Glomerular visceral epithelial cell (primary cell): ENCODE data around the gene MTUS2.
"Not testable (repeated sequence)": the region's sequence is repeated elsewhere in the genome, so short reads cannot be mapped to it uniquely, and the experiment has no call there.

Source experiments
- DNase-seq: peaks from one replicate; pipeline ENCODE4 v3.0.0-alpha.2; 2016; ENCODE audit errors: extremely low spot score

Gene MTUS2

GRCh38 chr13:29164116-29164515, 344.0 kb downstream of the MTUS2 start:
- no peak for DNase-seq

GRCh38 chr13:29165216-29165615, 345.1 kb downstream of the MTUS2 start:
- DNase-seq: no peak

GRCh38 chr13:29165840-29166239, 345.7 kb downstream of the MTUS2 start:
- no peak for DNase-seq

- DNase-seq: no peak
These were observed 350.4 kb downstream of the MTUS2 start for GRCh38 chr13:29170436-29171082.

GRCh38 chr13:29171244-29171643, 351.1 kb downstream of the MTUS2 start:
- no peak for DNase-seq

- no peak for DNase-seq
These were observed 354.0 kb downstream of the MTUS2 start for GRCh38 chr13:29174093-29174492.

GRCh38 chr13:29175250-29175873, 355.2 kb downstream of the MTUS2 start:
- DNase-seq: no peak

GRCh38 chr13:29180055-29180454, 359.9 kb downstream of the MTUS2 start:
- no peak for DNase-seq

- no peak for DNase-seq
These were observed 362.1 kb downstream of the MTUS2 start for GRCh38 chr13:29182216-29182615.

GRCh38 chr13:29185926-29186325, 365.8 kb downstream of the MTUS2 start:
- DNase-seq: no peak

- DNase-seq: no peak
These were observed 367.4 kb downstream of the MTUS2 start for GRCh38 chr13:29187584-29187983.

GRCh38 chr13:29190298-29190697, 370.2 kb downstream of the MTUS2 start:
- no peak for DNase-seq

- DNase-seq: no peak
These were observed 372.9 kb downstream of the MTUS2 start for GRCh38 chr13:29193083-29193482.

GRCh38 chr13:29195456-29195855, 375.3 kb downstream of the MTUS2 start:
- DNase-seq: no peak

- no peak for DNase-seq
These were observed 376.4 kb downstream of the MTUS2 start for GRCh38 chr13:29196409-29197074.

- DNase-seq: not testable (repeated sequence)
These were observed 382.6 kb downstream of the MTUS2 start for GRCh38 chr13:29202753-29203152.

- DNase-seq: no peak
These were observed 384.5 kb downstream of the MTUS2 start for GRCh38 chr13:29204651-29205050.

- no peak for DNase-seq
These were observed 390.5 kb downstream of the MTUS2 start for GRCh38 chr13:29210676-29211075.

GRCh38 chr13:29211162-29211561, 391.0 kb downstream of the MTUS2 start:
- not testable (repeated sequence) for DNase-seq

- no peak for DNase-seq
These were observed 402.3 kb downstream of the MTUS2 start for GRCh38 chr13:29222458-29222857.

GRCh38 chr13:29224206-29224605, 404.1 kb downstream of the MTUS2 start:
- no peak for DNase-seq

GRCh38 chr13:29227576-29227975, 407.4 kb downstream of the MTUS2 start:
- DNase-seq: no peak

- DNase-seq: no peak
These were observed 410.2 kb downstream of the MTUS2 start for GRCh38 chr13:29230299-29230845.
